HG03378 (cell line): ENCODE measurements around the gene NDUFB10.
"Not testable (repeated sequence)": the region's sequence is repeated elsewhere in the genome, so short reads cannot be mapped to it uniquely, and the experiment has no call there.

Source experiments
- ATAC-seq: cut with Tn5 transposase; IDR thresholded peaks from one replicate; pipeline ENCODE4 v1.9.1; 2021; ENCODE audit warnings: mild to moderate bottlenecking, moderate library complexity; ENCODE audit not compliant: unreplicated experiment

NDUFB10 gene

DNA sequence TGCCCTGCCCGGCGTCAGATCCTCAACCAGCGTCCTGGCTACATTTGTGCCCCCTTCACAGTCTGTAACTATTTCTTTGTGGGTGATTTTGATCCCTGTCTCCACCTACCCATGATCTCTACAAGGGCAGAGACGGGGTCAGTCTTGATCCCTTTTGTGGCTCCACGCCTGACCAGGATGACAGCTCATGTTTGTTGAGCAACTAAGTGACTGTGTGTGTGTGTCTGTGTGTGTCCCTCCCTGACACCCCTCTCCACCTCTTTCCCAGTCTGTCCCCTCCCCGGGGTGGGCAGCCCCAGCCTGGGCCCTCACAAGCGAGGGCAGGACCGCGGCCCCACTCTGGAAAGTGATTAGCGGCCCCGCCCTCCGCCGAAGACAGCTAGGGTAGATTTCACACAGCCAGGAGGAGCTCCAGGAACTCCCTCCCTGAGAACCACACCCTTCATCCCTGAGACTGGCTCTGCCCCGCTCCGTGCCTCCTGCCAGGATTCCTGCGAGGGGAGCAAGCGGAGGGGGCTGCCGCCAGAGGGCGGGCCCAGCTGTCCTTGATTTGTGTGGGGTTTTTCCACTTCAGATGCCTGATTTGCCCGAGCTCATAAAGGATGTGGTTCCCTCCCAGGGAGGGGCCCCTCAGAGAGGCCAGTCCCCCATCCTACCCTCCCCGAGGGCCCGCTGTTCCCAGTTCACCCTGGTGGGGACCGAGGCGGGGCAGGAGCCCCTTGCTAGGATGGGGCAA is 35.9 kb upstream of the NDUFB10 start:
- ATAC-seq: no peak

DNA sequence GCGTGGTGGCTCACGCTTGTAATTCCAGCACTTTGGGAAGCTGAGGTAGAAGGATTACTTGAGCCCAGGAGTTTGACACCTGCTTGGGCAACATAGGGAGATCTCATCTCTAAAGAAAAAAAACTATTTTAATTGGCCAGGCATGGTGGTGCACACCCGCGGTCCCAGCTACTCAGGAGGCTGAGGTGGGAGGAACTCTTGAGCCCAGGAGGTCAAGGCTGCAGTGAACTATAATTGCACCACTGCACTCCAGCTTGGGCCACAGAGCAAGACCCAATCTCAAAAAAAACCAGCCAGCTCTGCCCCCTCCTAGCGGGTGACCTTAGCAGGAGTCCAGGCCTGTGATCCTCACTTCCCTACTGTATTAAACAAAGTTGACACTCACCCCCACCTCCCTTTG is 35.2 kb upstream of the NDUFB10 start:
- ATAC-seq: no peak

DNA sequence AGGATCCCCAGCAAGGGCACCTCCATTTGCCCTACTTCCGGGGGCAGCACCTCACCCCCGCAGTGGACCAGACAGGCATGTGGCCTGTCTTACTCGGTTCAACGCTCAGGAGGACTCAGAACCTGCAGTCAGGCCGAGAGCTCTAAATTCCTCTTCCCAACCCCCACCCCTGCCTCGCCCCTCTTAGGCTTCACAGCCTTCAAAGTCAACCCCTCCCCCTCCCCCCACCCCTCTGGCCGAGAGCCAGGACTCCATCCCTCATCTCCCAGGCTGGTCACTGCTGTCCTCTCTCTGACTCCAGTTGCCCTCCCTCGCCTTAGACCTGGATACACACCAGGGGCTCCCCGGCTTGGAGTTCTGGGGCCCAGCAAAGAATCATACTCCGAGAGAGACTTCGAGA is 33.1 kb upstream of the NDUFB10 start:
- ATAC-seq: no peak

DNA sequence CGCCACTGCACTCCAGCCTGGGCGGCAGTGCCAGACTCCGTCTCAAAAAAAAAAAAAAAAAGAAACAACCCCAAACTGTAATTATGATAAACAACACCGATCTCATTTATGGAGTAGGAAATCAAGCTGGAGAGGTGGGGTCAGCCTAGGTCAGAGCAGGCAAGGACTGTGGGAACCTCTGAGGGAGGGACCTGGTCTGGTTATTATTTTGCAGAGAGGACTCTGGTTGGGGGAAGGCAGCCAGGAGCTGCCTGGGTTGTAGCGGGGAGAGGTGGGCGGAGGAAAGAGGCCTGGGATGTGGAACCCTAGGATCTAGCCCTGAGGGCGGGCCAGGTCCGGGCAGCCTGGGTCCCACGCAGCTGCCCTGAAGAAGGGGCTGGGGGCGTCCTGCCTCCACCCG is 30.2 kb upstream of the NDUFB10 start:
- no peak for ATAC-seq

DNA sequence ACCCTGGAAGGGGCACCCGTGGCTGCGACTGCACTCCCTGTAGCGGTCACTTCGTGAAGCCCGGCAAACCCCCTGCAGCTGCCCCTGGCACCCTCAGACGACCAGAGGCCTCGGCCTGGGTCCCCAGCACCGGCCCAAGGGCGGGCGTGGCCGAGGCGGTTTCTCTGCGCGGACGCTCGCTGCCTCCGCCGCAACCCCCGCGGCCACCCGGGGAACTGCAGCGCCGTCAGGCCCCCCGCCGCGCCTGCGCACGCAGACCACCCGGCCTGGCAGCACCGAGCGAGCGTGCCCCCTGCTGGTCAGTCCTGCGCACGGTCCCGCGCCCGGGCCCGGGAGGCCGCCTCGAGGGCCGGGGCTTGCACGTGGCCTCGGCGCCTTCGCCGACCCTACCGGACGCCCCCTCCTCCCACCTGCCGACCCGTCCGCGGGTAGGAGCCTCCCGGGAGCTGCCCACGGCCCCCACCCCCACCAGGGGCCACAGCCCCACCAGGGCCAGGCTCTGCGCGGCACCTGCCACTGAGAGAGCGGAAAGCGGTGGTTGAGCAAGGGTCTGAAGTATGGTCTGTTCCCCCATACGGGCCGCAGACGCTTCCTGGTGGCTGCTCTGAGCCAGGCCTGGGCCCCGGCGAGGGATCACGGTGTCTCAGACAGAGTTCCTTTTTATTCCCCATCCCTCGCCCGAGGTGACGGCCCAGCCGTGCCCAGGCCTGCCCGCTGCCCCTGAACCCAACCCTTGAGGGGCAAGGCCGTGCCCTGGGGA is 29.6 kb upstream of the NDUFB10 start:
- peak; percentile 66 for ATAC-seq

DNA sequence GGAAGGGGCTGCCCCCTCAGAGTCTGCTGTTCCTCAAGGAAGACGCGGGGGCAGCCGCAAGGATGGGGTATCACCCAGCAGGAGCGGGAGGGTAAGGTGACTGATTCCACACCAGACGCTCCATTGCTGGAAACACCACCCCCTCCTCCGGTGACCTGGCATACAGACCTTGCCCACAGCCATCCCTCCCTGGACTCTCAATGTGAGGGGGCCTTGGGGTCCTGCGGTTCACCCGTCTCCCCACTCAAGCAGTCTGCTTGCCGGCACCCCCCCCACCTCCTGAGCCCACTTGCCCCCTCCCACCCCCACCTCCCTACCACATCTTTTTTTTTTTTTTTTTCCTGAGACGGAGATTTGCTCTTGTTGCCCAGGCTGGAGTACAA is 29.0 kb upstream of the NDUFB10 start:
- no peak for ATAC-seq

DNA sequence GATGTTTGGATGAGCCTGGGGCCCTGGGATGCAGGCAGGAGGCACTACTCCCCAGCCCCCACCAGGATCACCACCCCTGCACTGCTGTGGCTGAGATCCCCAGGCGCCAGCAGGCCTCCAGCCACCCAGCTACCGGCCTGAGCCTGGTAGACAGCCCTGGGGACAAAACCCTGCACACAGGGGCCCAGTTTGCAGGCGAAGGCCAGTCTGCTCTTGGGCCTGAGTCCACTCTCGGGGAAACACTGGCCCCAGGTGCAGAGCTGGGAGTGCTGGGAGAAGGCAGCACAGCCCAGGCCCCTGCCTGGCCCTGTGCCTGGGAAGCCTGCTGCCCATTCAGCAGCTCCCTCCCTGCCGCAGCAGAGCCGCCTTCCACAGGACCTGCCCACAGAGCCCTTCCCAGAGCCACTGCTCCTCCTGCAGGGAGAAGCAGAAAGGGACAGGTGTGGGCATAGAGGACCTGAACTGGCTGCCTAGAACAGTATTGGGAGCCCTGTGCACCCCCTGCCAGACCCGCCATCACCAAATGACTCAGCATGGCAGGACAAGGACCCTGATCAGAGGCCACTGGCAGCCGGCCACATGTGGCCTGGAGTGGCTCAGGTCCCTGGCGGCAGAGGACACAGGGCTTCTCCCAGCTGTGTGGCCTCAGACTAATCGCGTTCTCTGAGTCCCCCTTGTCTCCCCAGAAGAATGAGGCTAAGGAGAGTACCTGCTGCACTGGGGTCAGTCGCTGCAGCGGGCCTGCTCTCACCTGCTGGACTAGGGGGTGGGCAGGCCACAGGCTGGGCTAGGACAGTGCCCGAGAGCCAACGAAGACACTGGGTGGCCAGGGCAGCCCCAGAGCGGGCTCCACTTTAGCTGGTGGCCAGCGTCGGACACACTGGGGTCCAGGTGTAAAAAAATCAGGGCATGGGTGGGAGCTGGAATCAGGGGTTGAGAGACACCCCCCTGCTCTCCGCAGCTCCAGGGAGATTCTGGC is 27.0 kb upstream of the NDUFB10 start:
- ATAC-seq: no peak

DNA sequence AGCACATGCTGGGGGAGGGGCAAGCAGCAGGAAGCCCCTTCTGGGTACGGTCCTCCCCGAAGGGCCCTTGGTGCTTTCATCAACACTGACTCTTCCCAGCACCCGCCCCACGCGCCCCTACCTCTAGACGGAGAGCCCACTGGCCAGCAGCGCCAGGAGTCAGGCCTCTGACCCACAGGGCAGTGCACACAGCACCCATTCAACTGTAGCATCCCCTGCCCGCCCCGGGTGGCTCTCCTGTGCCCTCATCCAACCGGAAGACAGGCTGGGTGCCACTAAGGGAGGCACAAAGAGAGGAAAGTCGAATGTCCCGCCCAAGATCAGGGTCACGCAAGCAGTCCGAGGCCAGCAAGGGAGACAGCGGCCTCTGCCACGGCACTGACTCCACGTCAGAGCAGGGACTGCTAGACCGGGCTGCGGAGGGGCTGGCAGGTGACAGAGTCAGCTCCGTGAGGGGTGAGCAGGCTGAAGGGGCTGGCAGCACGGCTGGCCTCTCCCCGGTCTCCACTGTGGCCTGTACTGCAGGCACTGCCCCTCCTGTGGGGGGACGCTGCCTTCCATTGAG is 26.2 kb upstream of the NDUFB10 start:
- ATAC-seq: no peak

DNA sequence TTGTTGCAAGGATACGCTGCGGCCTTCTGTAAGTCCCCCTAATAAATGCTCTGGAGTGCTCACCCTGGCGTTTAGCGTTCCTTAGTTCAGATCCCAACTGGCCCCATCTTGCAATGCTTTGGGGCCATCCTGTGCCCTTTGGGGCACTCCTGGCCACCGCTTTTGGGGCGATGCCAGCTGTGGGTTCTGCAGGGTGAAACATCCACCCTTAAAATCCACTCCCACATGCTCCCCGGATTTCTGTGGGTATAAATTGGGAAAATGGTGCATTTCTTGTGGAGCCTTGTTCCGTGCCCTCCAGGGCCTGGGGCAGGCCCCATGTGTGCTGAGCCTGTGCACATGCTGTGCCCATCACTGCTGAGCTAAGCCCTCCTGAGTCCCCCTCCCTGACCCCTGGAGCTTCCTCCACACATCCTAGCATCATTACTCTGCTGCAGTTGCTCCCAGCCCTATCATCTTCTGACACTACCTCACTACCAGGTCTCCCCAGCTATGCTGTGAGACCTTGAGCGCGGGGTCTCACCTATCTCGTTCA is 22.3 kb upstream of the NDUFB10 start:
- ATAC-seq: no peak

DNA sequence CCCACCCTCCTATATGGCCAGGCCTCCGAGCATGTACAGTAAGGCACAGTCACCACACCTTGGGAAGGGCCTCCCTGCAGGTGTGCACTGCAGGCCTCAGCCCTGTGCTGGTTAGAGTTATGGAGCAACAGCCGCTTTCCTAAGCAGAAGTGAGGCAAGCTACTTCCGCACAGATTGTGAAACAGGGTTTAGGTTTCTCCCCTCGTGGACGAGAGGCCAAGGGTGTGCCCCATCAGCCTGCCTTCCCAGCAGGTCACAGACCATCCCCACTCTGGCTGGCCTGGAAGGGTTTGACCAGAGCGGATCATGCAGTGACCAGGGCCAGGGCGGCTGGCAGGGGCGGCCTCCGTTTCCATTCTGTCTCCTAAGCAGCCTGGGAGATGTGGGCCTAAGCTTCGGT is 21.0 kb upstream of the NDUFB10 start:
- no peak for ATAC-seq

DNA sequence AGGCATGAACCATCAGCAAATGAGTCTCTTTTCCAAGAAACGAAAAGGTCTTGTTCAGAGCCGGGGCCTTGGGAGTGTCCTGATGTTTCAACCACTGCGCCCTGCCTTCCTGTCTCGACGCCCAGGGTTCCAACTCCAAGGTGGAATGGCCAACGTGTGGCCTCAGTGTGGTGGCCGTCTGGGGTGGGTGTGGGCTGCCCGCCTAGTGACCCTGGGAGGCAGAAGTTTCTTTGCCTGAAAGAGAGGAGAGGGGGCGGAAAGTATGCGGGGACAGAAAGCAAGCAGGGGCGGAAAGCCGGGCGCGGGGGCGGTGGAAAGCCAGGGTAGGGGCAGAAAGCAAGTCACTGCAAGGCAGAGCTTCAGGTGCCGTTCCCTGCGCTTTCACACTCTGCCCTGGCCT is 20.4 kb upstream of the NDUFB10 start:
- no peak for ATAC-seq

DNA sequence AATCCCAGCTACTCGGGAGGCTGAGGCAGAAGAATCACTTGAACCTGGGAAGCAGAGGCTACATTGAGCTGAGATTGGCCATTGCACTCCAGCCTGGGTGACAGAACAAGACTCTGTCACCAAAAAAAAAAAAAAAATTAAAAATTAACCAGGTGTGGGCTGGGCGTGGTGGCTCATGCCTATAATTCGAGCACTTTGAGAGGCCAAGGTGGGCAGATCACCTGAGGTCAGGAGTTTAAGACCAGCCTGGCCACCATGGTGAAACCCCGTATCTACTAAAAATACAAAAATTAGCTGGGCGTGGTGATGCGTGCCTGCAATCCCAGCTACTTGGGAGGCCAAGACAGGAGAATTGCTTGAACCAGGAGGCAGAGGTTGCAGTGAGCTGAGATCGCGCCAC is 19.5 kb upstream of the NDUFB10 start:
- ATAC-seq: not testable (repeated sequence)

DNA sequence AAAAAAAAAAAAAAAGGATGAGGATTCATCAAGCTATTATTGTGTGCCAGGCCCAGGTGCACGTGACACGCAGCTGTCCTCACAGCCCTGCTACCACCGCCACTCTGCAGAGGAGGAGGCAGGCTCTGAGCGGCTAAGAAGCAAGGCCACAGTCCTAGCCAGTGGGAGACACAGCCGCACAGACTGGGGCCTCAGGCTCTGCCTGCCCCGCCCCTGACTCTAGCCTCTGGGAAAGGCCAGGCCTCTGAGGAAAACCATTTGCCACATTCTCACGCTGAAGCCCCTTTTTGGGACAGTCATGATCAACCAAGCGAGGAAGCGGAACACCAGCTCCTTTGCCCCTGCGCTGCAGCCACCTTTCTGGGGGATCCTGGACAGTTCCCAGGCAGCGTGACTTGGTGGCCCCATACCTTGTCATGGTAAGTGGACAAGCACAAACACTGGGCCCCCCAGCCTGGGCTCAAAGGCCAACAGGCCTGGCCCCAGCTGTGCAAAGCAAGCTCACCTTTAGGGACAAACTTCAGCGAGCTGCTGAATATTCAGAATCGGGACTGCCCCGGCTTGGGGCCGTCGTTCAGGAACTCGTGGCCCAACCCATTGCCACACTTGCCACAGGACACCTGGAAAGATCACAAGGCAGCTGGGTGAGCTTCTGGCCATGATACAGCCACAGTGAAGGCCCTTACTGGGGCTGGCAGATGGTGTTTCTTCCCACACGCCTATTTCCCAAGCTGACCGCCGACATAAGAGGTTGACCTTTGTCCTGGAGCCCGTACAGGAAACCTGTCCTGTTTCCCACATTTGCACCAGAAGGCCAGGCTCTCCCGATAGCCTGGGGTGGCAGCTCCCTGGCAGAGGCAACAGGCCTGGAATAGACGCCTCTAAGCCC is 18.8 kb upstream of the NDUFB10 start:
- no peak for ATAC-seq

DNA sequence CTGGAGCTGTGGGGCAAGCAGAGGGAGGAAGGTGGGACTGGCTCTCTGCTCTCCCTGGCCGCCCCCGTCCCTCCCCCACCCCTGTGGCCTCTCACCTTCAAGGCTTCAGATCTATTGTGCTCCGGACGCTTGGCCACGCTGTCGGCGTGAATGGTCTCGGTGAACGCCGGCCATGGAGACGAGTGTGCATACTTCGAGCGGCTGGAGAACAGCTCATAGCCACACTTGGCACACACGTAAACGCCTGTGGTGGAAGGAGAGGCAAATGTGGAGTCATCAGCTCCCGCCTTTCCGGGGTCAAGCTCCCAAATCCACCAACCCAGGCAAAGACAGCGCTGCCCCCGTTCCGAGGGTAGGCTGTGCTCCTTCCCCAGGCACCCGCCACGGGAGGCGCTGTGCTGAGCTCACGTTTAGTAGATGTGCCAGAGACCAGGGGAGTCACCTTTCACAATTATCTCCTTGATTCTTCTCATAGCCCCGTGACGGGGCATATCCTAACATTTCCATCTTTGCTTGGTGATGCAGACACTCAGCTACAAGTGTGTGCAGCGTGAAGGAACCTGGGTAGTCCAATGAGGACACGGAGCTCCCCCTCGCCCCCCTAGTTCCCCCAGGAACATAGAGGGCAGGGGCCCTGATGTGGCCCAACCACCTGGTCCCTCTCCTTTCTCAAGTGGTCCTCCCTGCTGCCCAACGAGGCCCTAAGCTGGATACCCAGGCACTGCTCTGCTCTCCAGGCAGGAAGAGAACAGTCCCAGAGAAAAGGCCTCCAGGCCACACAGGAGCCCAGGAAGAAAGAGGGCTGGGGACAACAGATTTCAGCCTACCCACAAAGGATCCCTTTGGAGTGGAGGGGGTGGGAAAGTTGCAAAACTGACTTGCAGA is 17.9 kb upstream of the NDUFB10 start:
- ATAC-seq: no peak

DNA sequence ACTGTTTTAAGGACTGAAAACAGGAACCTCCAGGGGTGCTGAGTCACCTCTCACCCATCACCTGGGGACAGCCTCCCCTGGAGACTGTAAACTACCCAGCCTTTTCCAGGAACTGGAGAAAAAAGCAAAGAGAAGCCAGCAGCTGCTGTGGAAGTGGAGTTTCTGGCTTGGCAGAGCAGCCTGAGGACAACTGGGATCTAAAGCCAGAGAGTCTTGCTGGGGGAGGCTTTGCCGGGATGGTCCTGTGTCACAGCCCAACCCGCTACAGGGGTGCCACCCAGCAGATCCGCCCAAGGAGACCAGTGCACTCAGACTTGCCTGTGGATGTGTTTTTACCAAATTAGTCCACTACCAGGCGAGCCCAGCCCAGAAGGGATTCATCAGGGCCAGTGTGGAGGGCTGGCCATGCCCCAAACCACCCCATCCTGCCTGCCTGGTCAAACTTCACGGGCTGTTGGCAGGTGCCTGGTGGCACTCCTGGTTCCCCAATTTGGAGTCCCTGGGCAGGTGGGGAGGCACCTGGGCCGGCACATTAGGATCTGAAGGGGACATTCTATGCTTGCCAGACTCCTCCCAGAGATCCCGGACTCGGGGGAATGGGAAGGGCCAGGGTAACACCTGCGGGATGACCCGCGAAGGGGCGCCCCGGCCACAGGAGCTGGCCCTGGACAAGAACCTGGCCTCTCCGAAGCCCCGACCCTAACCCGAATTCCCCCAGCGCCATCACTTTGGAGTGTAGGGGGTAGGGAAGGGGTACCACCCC is 17.1 kb upstream of the NDUFB10 start:
- ATAC-seq: no peak

DNA sequence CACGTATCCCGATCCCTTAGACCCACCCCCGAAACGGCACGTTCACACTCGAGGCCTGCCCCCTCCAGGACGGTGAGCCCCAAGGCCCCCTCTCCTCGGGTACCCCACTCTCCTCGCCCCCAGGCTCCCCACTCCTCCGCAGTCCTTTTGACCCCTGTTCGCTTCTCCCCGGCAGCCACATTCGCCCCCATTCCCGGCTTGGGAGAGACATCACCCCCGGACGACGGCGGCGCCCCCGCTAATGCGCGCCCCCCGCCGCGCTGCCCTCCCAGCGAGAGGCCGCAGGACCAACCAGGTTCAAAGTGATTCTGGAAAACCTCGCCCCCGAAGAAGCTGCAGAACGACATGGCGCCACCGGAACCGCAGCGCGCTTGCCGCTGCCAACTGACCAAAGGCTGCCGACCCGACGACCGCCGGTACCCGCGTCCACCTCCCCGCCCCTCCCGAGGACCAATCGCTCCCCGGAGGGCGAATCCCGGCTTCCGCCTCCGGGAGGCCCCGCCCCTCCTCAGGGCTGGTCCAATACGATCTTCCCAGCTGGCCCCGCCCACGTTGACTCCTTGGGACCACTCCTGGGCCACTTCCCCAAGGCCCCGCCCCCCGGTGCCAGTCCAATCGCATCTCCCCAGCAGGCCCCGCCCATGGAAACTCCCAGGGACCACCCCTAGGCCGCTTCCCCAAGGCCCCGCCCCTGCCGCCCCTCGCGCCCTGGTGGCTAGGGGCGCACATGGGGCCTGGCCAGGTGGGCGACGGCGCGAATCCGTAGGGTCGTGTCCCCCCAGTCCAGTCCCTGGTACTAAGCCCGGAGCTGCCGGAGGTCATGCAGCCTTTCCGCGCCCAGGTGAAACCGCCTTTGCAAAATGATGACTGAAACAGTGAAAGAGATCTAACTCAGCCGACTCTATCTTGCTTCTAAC is 16.3 kb upstream of the NDUFB10 start, which contains the start of gene MSRB1:
Gene MSRB1 (minus strand): TSS at position 390 of the 917 bp plus-strand sequence. CDS start 43 bp downstream, at position 347.
- ATAC-seq: peak; percentile 79
